ENCODE data around the gene F2.
"Not testable (repeated sequence)": the region's sequence is repeated elsewhere in the genome, so short reads cannot be mapped to it uniquely, and the experiment has no call there.

F2 gene

GRCh38 chr11:46696212-46696558, 22.8 kb upstream of the F2 start:
- Histone ChIP-seq H3K27ac (ENCODE audit: low read depth, low read length) (no peak overlapping the region), H3K27me3 (ENCODE audit: control insufficient read depth in 5 of 5, insufficient read depth in 4 of 5, low read length in 5 of 5) (no peaks in the 10 kb centered on the region), H3K36me3 (ENCODE audit: control insufficient read depth in 5 of 5, insufficient read depth in 5 of 5, low read length in 5 of 5) (peaks cover 0 to 46% (median 43%) of the 10 kb centered on the region in 5 donors), H3K9me3 (ENCODE audit: control insufficient read depth in 5 of 5, low read length in 5 of 5) (no peaks in the 10 kb centered on the region), H3K4me3 (ENCODE audit: low read depth in 1 of 5, low read length in 5 of 5) (no peak overlapping the region), H3K9ac (ENCODE audit: low read length in 5 of 5) (peak overlapping the region in 1 of 5 donors; percentile 29), H3K4me1 (ENCODE audit: control insufficient read depth in 5 of 5, insufficient read depth in 5 of 5, low read length in 5 of 5) (peaks cover 7 to 66% (median 60%) of the 10 kb centered on the region in 5 donors)

- Histone ChIP-seq H3K4me1 (ENCODE audit: control insufficient read depth in 5 of 5, insufficient read depth in 5 of 5, low read length in 5 of 5) (peaks cover 10 to 76% (median 67%) of the 10 kb centered on the region in 5 donors), H3K4me3 (ENCODE audit: low read depth in 1 of 5, low read length in 5 of 5) (peak overlapping the region in 1 of 5 donors; percentile 17), H3K27ac (ENCODE audit: low read depth, low read length) (no peak overlapping the region)
Observed at GRCh38 chr11:46697303-46697702, 21.7 kb upstream of the F2 start.

GRCh38 chr11:46697723-46698122, 21.3 kb upstream of the F2 start:
- peak overlapping the region; percentile 17 for H3K27ac ChIP-seq (ENCODE audit: low read depth, low read length)
- no peaks in the 10 kb centered on the region for H3K27me3 ChIP-seq (ENCODE audit: control insufficient read depth in 5 of 5, insufficient read depth in 4 of 5, low read length in 5 of 5)
- H3K4me3 ChIP-seq (ENCODE audit: low read depth in 1 of 5, low read length in 5 of 5): peak overlapping the region in 1 of 5 donors; percentile 17
- peak overlapping the region in 3 of 5 donors; percentile 8 to 59 (median 17) for H3K9ac ChIP-seq (ENCODE audit: low read length in 5 of 5)
- H3K36me3 ChIP-seq (ENCODE audit: control insufficient read depth in 5 of 5, insufficient read depth in 5 of 5, low read length in 5 of 5): peaks cover 0 to 40% (median 36%) of the 10 kb centered on the region in 5 donors
- no peaks in the 10 kb centered on the region for H3K9me3 ChIP-seq (ENCODE audit: control insufficient read depth in 5 of 5, low read length in 5 of 5)
- peaks cover 10 to 80% (median 67%) of the 10 kb centered on the region in 5 donors for H3K4me1 ChIP-seq (ENCODE audit: control insufficient read depth in 5 of 5, insufficient read depth in 5 of 5, low read length in 5 of 5)

More at GRCh38 chr11:46697303-46697702, 21.7 kb upstream of the F2 start:
- Histone ChIP-seq H3K36me3 (ENCODE audit: control insufficient read depth in 5 of 5, insufficient read depth in 5 of 5, low read length in 5 of 5) (peaks cover 0 to 38% (median 35%) of the 10 kb centered on the region in 5 donors), H3K27me3 (ENCODE audit: control insufficient read depth in 5 of 5, insufficient read depth in 4 of 5, low read length in 5 of 5) (no peaks in the 10 kb centered on the region), H3K9me3 (ENCODE audit: control insufficient read depth in 5 of 5, low read length in 5 of 5) (no peaks in the 10 kb centered on the region), H3K9ac (ENCODE audit: low read length in 5 of 5) (peak overlapping the region in 2 of 5 donors; percentile 17 to 59)

GRCh38 chr11:46698597-46698996, 20.4 kb upstream of the F2 start:
- peak overlapping the region in 1 of 5 donors; percentile 11 for H3K9ac ChIP-seq (ENCODE audit: low read length in 5 of 5)
- peak overlapping the region in 1 of 5 donors; percentile 98 for H3K4me3 ChIP-seq (ENCODE audit: low read depth in 1 of 5, low read length in 5 of 5)
- H3K27me3 ChIP-seq (ENCODE audit: control insufficient read depth in 5 of 5, insufficient read depth in 4 of 5, low read length in 5 of 5): no peaks in the 10 kb centered on the region
- no peaks in the 10 kb centered on the region for H3K9me3 ChIP-seq (ENCODE audit: control insufficient read depth in 5 of 5, low read length in 5 of 5)
- peaks cover 4 to 44% (median 38%) of the 10 kb centered on the region in 5 donors for H3K36me3 ChIP-seq (ENCODE audit: control insufficient read depth in 5 of 5, insufficient read depth in 5 of 5, low read length in 5 of 5)
- H3K27ac ChIP-seq (ENCODE audit: low read depth, low read length): no peak overlapping the region
- H3K4me1 ChIP-seq (ENCODE audit: control insufficient read depth in 5 of 5, insufficient read depth in 5 of 5, low read length in 5 of 5): peaks cover 10 to 78% (median 65%) of the 10 kb centered on the region in 5 donors

- Histone ChIP-seq H3K27ac (ENCODE audit: low read depth, low read length) (peak within 1 kb of the TSS; percentile 95), H3K4me3 (ENCODE audit: low read depth in 1 of 5, low read length in 5 of 5) (peak within 1 kb of the TSS; percentile 98 to 100 (median 99)), H3K27me3 (ENCODE audit: control insufficient read depth in 5 of 5, insufficient read depth in 4 of 5, low read length in 5 of 5) (no peaks in the 10 kb centered on the region), H3K36me3 (ENCODE audit: control insufficient read depth in 5 of 5, insufficient read depth in 5 of 5, low read length in 5 of 5) (peaks cover 4 to 42% (median 38%) of the 10 kb centered on the region in 5 donors), H3K4me1 (ENCODE audit: control insufficient read depth in 5 of 5, insufficient read depth in 5 of 5, low read length in 5 of 5) (peaks cover 10 to 65% (median 54%) of the 10 kb centered on the region in 5 donors), H3K9ac (ENCODE audit: low read length in 5 of 5) (peak within 1 kb of the TSS; percentile 87 to 100 (median 95)), H3K9me3 (ENCODE audit: control insufficient read depth in 5 of 5, low read length in 5 of 5) (no peaks in the 10 kb centered on the region)
Observed at GRCh38 chr11:46700241-46701077, 18.6 kb upstream of the F2 start, which contains the start of the genes ARHGAP1 and ZNF408. Gene ARHGAP1 (minus strand): TSS chr11:46700619. CDS start chr11:46696107, 4,512 bp downstream. Gene ZNF408 (plus strand): TSS chr11:46701031. CDS start chr11:46701048, 17 bp downstream.

GRCh38 chr11:46701078-46701654, 17.8 kb upstream of the F2 start:
- peaks cover 6 to 42% (median 39%) of the 10 kb centered on the region in 5 donors for H3K36me3 ChIP-seq (ENCODE audit: control insufficient read depth in 5 of 5, insufficient read depth in 5 of 5, low read length in 5 of 5)
- no peaks in the 10 kb centered on the region for H3K27me3 ChIP-seq (ENCODE audit: control insufficient read depth in 5 of 5, insufficient read depth in 4 of 5, low read length in 5 of 5)
- no peaks in the 10 kb centered on the region for H3K9me3 ChIP-seq (ENCODE audit: control insufficient read depth in 5 of 5, low read length in 5 of 5)
- H3K4me3 ChIP-seq (ENCODE audit: low read depth in 1 of 5, low read length in 5 of 5): peak overlapping the region; percentile 98 to 100 (median 99)
- H3K9ac ChIP-seq (ENCODE audit: low read length in 5 of 5): peak overlapping the region; percentile 87 to 100 (median 95)
- peaks cover 10 to 58% (median 47%) of the 10 kb centered on the region in 5 donors for H3K4me1 ChIP-seq (ENCODE audit: control insufficient read depth in 5 of 5, insufficient read depth in 5 of 5, low read length in 5 of 5)
- peak overlapping the region; percentile 95 for H3K27ac ChIP-seq (ENCODE audit: low read depth, low read length)

GRCh38 chr11:46705070-46705688, 13.8 kb upstream of the F2 start:
- Histone ChIP-seq H3K9me3 (ENCODE audit: control insufficient read depth in 5 of 5, low read length in 5 of 5) (no peaks in the 10 kb centered on the region), H3K27ac (ENCODE audit: low read depth, low read length) (no peak overlapping the region), H3K27me3 (ENCODE audit: control insufficient read depth in 5 of 5, insufficient read depth in 4 of 5, low read length in 5 of 5) (no peaks in the 10 kb centered on the region), H3K4me1 (ENCODE audit: control insufficient read depth in 5 of 5, insufficient read depth in 5 of 5, low read length in 5 of 5) (peaks cover 4 to 19% (median 10%) of the 10 kb centered on the region in 5 donors), H3K36me3 (ENCODE audit: control insufficient read depth in 5 of 5, insufficient read depth in 5 of 5, low read length in 5 of 5) (peaks cover 6 to 53% (median 48%) of the 10 kb centered on the region in 5 donors), H3K4me3 (ENCODE audit: low read depth in 1 of 5, low read length in 5 of 5) (no peak overlapping the region), H3K9ac (ENCODE audit: low read length in 5 of 5) (no peak overlapping the region)

- no peak overlapping the region for H3K4me3 ChIP-seq (ENCODE audit: low read depth in 1 of 5, low read length in 5 of 5)
- peaks cover 0 to 9% (median 1%) of the 10 kb centered on the region in 5 donors for H3K4me1 ChIP-seq (ENCODE audit: control insufficient read depth in 5 of 5, insufficient read depth in 5 of 5, low read length in 5 of 5)
- no peaks in the 10 kb centered on the region for H3K27me3 ChIP-seq (ENCODE audit: control insufficient read depth in 5 of 5, insufficient read depth in 4 of 5, low read length in 5 of 5)
- no peak overlapping the region for H3K9ac ChIP-seq (ENCODE audit: low read length in 5 of 5)
- peaks cover 6 to 53% (median 48%) of the 10 kb centered on the region in 5 donors for H3K36me3 ChIP-seq (ENCODE audit: control insufficient read depth in 5 of 5, insufficient read depth in 5 of 5, low read length in 5 of 5)
- no peak overlapping the region for H3K27ac ChIP-seq (ENCODE audit: low read depth, low read length)
- no peaks in the 10 kb centered on the region for H3K9me3 ChIP-seq (ENCODE audit: control insufficient read depth in 5 of 5, low read length in 5 of 5)
Observed at GRCh38 chr11:46706886-46707285, 12.1 kb upstream of the F2 start.

GRCh38 chr11:46709351-46709750, 9.7 kb upstream of the F2 start:
- not testable (repeated sequence) for H3K27me3 ChIP-seq (ENCODE audit: control insufficient read depth in 5 of 5, insufficient read depth in 4 of 5, low read length in 5 of 5)

More at GRCh38 chr11:46709351-46709750, 9.7 kb upstream of the F2 start:
- not testable (repeated sequence) for H3K9me3 ChIP-seq (ENCODE audit: control insufficient read depth in 5 of 5, low read length in 5 of 5); H3K4me3 ChIP-seq (ENCODE audit: low read depth in 1 of 5, low read length in 5 of 5); H3K27ac ChIP-seq (ENCODE audit: low read depth, low read length); H3K4me1 ChIP-seq (ENCODE audit: control insufficient read depth in 5 of 5, insufficient read depth in 5 of 5, low read length in 5 of 5); H3K9ac ChIP-seq (ENCODE audit: low read length in 5 of 5)
- H3K36me3 ChIP-seq (ENCODE audit: control insufficient read depth in 5 of 5, insufficient read depth in 5 of 5, low read length in 5 of 5): peaks cover 2 to 32% (median 30%) of the 10 kb centered on the region in 5 donors
